Endothelial cell of umbilical vein (primary cell): Measurements from ENCODE around the gene ATG5. TPM values are rescaled to one million over a fixed set of nuclear protein-coding genes. Genes with fewer than 3 reads are reported as not detected.

Experiments
- BruUV-seq: library from RNA; stranded (reverse); fragments of 400-500 nt; replicated peaks from 2 replicates; lab custom pipeline; 2021; lab: Mats Ljungman, UMichigan
- CTCF ChIA-PET: fragments of 300-600, 350-600 bp; sonication (Branson Sonifier 250); formaldehyde crosslinking; loops from one replicate; lab custom pipeline; 2021; ENCODE audit warnings: antibody characterized with exemption, inconsistent platforms; lab: Charles Lee
- POLR2A ChIA-PET: fragments of 300-600, 350-600 bp; sonication (Branson Sonifier 250); formaldehyde crosslinking; loops from one replicate; lab custom pipeline; 2021; ENCODE audit warnings: antibody characterized with exemption, inconsistent platforms; lab: Charles Lee
- DNase-seq: peaks from one replicate; pipeline ENCODE4 v3.0.0-alpha.2; 2011; ENCODE audit warnings: low read depth, low spot score
- FAIRE-seq: peaks from 2 replicates; lab custom pipeline; 2011; peaks lifted over from hg19 to GRCh38; lab: Jason Lieb, UNC
- H2AFZ ChIP-seq: 2 replicates; pipeline ENCODE4 v1.6.0; 2012; ENCODE audit warnings: low read depth, low read length, control low read depth, inconsistent platforms
- H3K27ac ChIP-seq: 2 replicates; pipeline ENCODE4 v1.5.1; 2011; ENCODE audit warnings: low read depth, mild to moderate bottlenecking, control low read depth, low read length, moderate library complexity; ENCODE audit not compliant: insufficient read depth
- H3K27me3 ChIP-seq, 2 experiments: 2 replicates each; pipeline versions ENCODE4 v1.6.0 to v1.6.1; 2011; ENCODE audit warnings: low read length in 2 of 2, mixed read lengths in 1 of 2; ENCODE audit not compliant: control insufficient read depth in 2 of 2, insufficient read depth in 2 of 2
- H3K36me3 ChIP-seq, 2 experiments: 2 replicates in 1 of 2; 3 replicates in 1 of 2; pipeline ENCODE4 v1.5.1; 2011; ENCODE audit warnings: low read length in 2 of 2, mild to moderate bottlenecking in 1 of 2, moderate library complexity in 1 of 2; ENCODE audit not compliant: control insufficient read depth in 2 of 2, insufficient read depth in 2 of 2; ENCODE audit errors: extremely low read depth in 1 of 2
- H3K4me1 ChIP-seq: 3 replicates; pipeline ENCODE4 v1.5.1; 2011; ENCODE audit warnings: mild to moderate bottlenecking, low read length; ENCODE audit not compliant: control insufficient read depth, insufficient read depth; ENCODE audit errors: extremely low read depth
- H3K4me2 ChIP-seq: 2 replicates; pipeline ENCODE4 v1.6.1; 2011; ENCODE audit warnings: low read length, control low read depth, mixed read lengths; ENCODE audit not compliant: insufficient read depth
- H3K4me3 ChIP-seq, 3 experiments: fragments of 200-600 bp in 1 of 3; sonication (generic), shearing (Covaris generic) in 1 of 3; replicated peaks in 1 of 3; 2 replicates each; pipeline ENCODE4 v1.5.1; 2011 to 2016; ENCODE audit warnings: control low read depth in 3 of 3, low read length in 3 of 3, mild to moderate bottlenecking in 2 of 3, inconsistent platforms in 1 of 3, low read depth in 1 of 3, moderate library complexity in 1 of 3; ENCODE audit not compliant: insufficient read depth in 1 of 3
- H3K79me2 ChIP-seq: 2 replicates; pipeline ENCODE4 v1.6.0; 2012; ENCODE audit warnings: low read length, inconsistent platforms; ENCODE audit not compliant: control insufficient read depth, insufficient read depth
- H3K9ac ChIP-seq: replicated peaks from 2 replicates; pipeline ENCODE3; 2011; ENCODE audit warnings: low read length, control low read depth; ENCODE audit not compliant: insufficient read depth; ENCODE audit errors: extremely low read depth
- H3K9me1 ChIP-seq: replicated peaks from 3 replicates; pipeline ENCODE4 v1.6.0; 2011; ENCODE audit warnings: mild to moderate bottlenecking, low read length; ENCODE audit not compliant: control insufficient read depth, insufficient read depth; ENCODE audit errors: extremely low read depth
- H3K9me3 ChIP-seq: replicated peaks from 2 replicates; pipeline ENCODE4 v1.5.1; 2012; ENCODE audit warnings: low read length, inconsistent platforms; ENCODE audit not compliant: control insufficient read depth, insufficient read depth
- H4K20me1 ChIP-seq: replicated peaks from 2 replicates; pipeline ENCODE3; 2011; ENCODE audit warnings: mild to moderate bottlenecking, low read length; ENCODE audit not compliant: control insufficient read depth, insufficient read depth; ENCODE audit errors: extremely low read depth
- EZH2 ChIP-seq: IDR thresholded peaks from 2 replicates; pipeline ENCODE4 v1.6.1; 2012; ENCODE audit warnings: borderline replicate concordance, low read depth, mild to moderate bottlenecking, moderate library complexity, low read length, inconsistent platforms; ENCODE audit not compliant: severe bottlenecking
- FOS ChIP-seq: IDR thresholded peaks from 2 replicates; pipeline ENCODE4 v1.6.1; 2011; ENCODE audit warnings: mild to moderate bottlenecking, low read length, moderate library complexity, borderline replicate concordance; ENCODE audit not compliant: insufficient read depth
- GATA2 ChIP-seq: IDR thresholded peaks from 2 replicates; pipeline ENCODE4 v1.7.0; 2011; ENCODE audit warnings: low read depth, mild to moderate bottlenecking, moderate library complexity, mixed read lengths, low read length; ENCODE audit not compliant: insufficient read length, insufficient read depth
- JUN ChIP-seq: IDR thresholded peaks from 2 replicates; pipeline ENCODE4 v1.6.1; 2011; ENCODE audit warnings: borderline replicate concordance, low read depth; ENCODE audit not compliant: insufficient read length, insufficient read depth
- MYC ChIP-seq: IDR thresholded peaks from one replicate; pipeline ENCODE4 v1.6.1; 2011; ENCODE audit warnings: mild to moderate bottlenecking, low read depth, low read length
- POLR2A ChIP-seq: IDR thresholded peaks from 2 replicates; pipeline ENCODE4 v1.6.1; 2012; ENCODE audit warnings: low read depth, mild to moderate bottlenecking, control low read depth, low read length
- POLR2AphosphoS5 ChIP-seq: IDR thresholded peaks from 2 replicates; pipeline ENCODE4 v1.6.1; 2012; ENCODE audit warnings: low read depth, mild to moderate bottlenecking, control low read depth, low read length, moderate library complexity; ENCODE audit not compliant: insufficient read depth
- dilution Hi-C: fragments of 300-500 bp; cut with MboI; formaldehyde crosslinking; loops from one replicate; pipeline ENCODE4 v1.15.0; 2019; ENCODE audit warnings: low sequenced_read_pairs; ENCODE audit not compliant: extremely low pct_ligation_motif_present
- intact Hi-C: fragments of 100-400 bp; cut with micrococcal nuclease; formaldehyde crosslinking; loops from one replicate; pipeline ENCODE4 v1.10.0; 2022
- polyA plus RNA-seq, 4 experiments: library from polyadenylated mRNA; depleted of rRNA in 3 of 4; stranded (reverse) in 3 of 4; unstranded in 1 of 4; fragments of >200 nt; gene quantifications; 2 replicates each; pipeline versions ENCODE4 v1.2.1 to v1.2.3, GENCODE V29; 2011 to 2012; ENCODE audit warnings: missing spikeins in 1 of 4
- total RNA-seq: library from RNA; stranded (reverse); gene quantifications from 2 replicates; pipeline ENCODE4 v1.2.3, GENCODE V29; 2021
- TF ChIP-seq, protein P1 (sequence below), 2 donors: IDR thresholded peaks; 1 replicate in 1 of 2; 2 replicates in 1 of 2; pipeline ENCODE4 v1.5.1; 2011; ENCODE audit warnings: low read length in 2 of 2, mild to moderate bottlenecking in 2 of 2, moderate library complexity in 2 of 2, control low read depth in 1 of 2, inconsistent platforms in 1 of 2, low read depth in 1 of 2; ENCODE audit not compliant: insufficient read depth in 1 of 2; ENCODE audit errors: extremely low read depth in 1 of 2
- TF ChIP-seq, protein P2 (sequence below): IDR thresholded peaks from 2 replicates; pipeline ENCODE4 v1.6.1; 2011; ENCODE audit not compliant: insufficient read depth, insufficient read length

Gene ATG5
- total and polyA plus RNA-seq, 2 donors (not counting 3 experiments of a cell fraction or from before 2014, with no cell fraction given), result 14.1 to 32.8 TPM

DNA sequence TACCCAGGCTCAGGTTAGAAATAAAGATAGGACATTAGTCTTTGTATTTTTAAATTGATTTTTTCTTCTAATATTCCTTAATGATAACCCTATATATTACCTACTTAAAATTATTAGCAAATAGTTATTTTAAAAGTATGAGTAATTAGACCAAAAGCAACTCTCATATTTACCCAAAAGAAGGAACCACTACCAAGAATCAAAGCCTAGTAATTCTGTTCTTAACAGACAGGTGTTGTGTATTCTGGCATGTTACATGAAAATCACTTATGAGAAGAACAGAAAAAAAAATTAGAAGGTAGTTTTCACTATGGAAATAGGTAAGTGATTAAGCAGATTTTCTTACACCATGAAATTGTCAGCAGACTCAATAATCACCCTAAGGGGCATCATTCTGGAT, 105.1 kb downstream of the ATG5 start:
- Histone ChIP-seq H3K27me3 (no peaks in the 10 kb centered on the region), H4K20me1 (peaks cover 3% of the 10 kb centered on the region), H3K36me3 (no peaks in the 10 kb centered on the region), H3K4me1 (no peaks in the 10 kb centered on the region), H3K9ac (no peak overlapping the region), H2AFZ (no peak overlapping the region), H3K79me2 (peaks cover 5% of the 10 kb centered on the region), H3K4me3 (no peak overlapping the region), H3K4me2 (no peak overlapping the region), H3K9me3 (no peaks in the 10 kb centered on the region), H3K9me1 (no peaks in the 10 kb centered on the region), H3K27ac (no peak overlapping the region)
- intact Hi-C loops (no loop called here), dilution Hi-C loops (no loop called here)
- no TSS peak for BruUV-seq
- ChIA-PET CTCF (interaction anchor here (5.6 kb wide), 1 partner anchor 788 kb away, joined by 85 read pairs; no protein-coding TSS in a partner anchor), POLR2A (no interaction called here)
- FAIRE-seq (no peak), DNase-seq (no peak)
- TF ChIP-seq MYC, result no peak

DNA sequence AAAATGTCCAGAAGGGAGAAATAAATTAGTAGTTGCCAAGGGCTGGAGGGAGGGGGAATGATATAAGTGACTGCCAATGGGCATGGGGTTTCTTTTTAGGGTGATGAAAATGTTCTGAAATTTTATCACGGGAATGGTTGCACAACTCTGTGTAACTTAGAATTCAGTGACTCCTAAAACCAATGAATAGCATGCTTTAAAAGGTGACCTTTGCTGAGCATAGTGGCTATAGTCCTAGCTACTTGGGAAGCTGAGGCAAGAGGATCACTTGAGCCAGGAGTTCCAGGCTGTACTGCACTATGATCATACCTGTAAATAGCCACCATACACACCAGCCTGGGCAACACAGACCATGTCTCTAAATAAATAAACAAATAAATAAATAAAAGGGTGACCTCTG, 109.0 kb downstream of the ATG5 start:
- Histone ChIP-seq H3K9me3 (no peaks in the 10 kb centered on the region), H2AFZ (no peak overlapping the region), H3K9me1 (no peaks in the 10 kb centered on the region), H3K4me2 (no peak overlapping the region), H3K79me2 (peaks cover 5% of the 10 kb centered on the region), H3K4me1 (no peaks in the 10 kb centered on the region), H4K20me1 (peaks cover 5% of the 10 kb centered on the region), H3K9ac (no peak overlapping the region), H3K27me3 (no peaks in the 10 kb centered on the region), H3K4me3 (no peak overlapping the region), H3K27ac (no peak overlapping the region), H3K36me3 (no peaks in the 10 kb centered on the region)
- BruUV-seq, result no TSS peak
- POLR2A ChIA-PET, result no interaction called here
- DNase-seq, result no peak
- TF ChIP-seq GATA2, result no peak
- TF ChIP-seq, protein P1, sequence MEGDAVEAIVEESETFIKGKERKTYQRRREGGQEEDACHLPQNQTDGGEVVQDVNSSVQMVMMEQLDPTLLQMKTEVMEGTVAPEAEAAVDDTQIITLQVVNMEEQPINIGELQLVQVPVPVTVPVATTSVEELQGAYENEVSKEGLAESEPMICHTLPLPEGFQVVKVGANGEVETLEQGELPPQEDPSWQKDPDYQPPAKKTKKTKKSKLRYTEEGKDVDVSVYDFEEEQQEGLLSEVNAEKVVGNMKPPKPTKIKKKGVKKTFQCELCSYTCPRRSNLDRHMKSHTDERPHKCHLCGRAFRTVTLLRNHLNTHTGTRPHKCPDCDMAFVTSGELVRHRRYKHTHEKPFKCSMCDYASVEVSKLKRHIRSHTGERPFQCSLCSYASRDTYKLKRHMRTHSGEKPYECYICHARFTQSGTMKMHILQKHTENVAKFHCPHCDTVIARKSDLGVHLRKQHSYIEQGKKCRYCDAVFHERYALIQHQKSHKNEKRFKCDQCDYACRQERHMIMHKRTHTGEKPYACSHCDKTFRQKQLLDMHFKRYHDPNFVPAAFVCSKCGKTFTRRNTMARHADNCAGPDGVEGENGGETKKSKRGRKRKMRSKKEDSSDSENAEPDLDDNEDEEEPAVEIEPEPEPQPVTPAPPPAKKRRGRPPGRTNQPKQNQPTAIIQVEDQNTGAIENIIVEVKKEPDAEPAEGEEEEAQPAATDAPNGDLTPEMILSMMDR (IDR thresholded peaks at IDR 0.05; ENCODE audit: extremely low read depth in 1 of 2, insufficient read depth in 1 of 2, low read depth in 1 of 2, low read length in 2 of 2), result no peak
- TF ChIP-seq, protein P2, sequence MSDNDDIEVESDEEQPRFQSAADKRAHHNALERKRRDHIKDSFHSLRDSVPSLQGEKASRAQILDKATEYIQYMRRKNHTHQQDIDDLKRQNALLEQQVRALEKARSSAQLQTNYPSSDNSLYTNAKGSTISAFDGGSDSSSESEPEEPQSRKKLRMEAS, result no peak
- TF ChIP-seq FOS, result no peak
- no peak for TF ChIP-seq JUN
- TF ChIP-seq POLR2AphosphoS5, result no peak
- no peak for TF ChIP-seq POLR2A
- TF ChIP-seq MYC, result no peak
- TF ChIP-seq EZH2, result no peak
- intact Hi-C loops (no loop called here), dilution Hi-C loops (no loop called here)
- no peak for FAIRE-seq
- CTCF ChIA-PET, result interaction anchor here (0.6 kb wide), 1 partner anchor 785 kb away, joined by 3 read pairs; no protein-coding TSS in a partner anchor
